ENCODE measurements around the gene ZNF521. TPM values are rescaled to one million over a fixed set of nuclear protein-coding genes. Genes with fewer than 3 reads are reported as not detected.

ZNF521 gene
- total RNA-seq, 4 donors from 2014 or later = 4.7 to 15.4 (median 7.7) TPM

- no peak for TF ChIP-seq CTCF (IDR thresholded peaks at IDR 0.05)
- no peak for TF ChIP-seq POLR2A (IDR thresholded peaks at IDR 0.05)
- WGBS, 2 donors = 68 to 73% methylated on average over 9 of the region's 9 CpGs
- DNase-seq (ENCODE audit: low spot score in 2 of 2) = no peak
- intact Hi-C loops (cut with DNase I; ENCODE audit: low total_unique reads) = no loop called here
- H3K4me3 ChIP-seq (ENCODE audit: low read depth, poor library complexity, severe bottlenecking) = no peak overlapping the region
Measured at GRCh38 chr18:25047983-25048382, 304.0 kb downstream of the ZNF521 start.

GRCh38 chr18:25047421-25047820 is 304.5 kb downstream of the ZNF521 start:
- WGBS, 2 donors = 85 to 93% methylated on average over 3 of the region's 3 CpGs
- no peak for DNase-seq (ENCODE audit: low spot score in 2 of 2)
- intact Hi-C loops (cut with DNase I; ENCODE audit: low total_unique reads) = no loop called here
- TF ChIP-seq CTCF (IDR thresholded peaks at IDR 0.05) (no peak), POLR2A (IDR thresholded peaks at IDR 0.05) (no peak)
- no peak overlapping the region for H3K4me3 ChIP-seq (ENCODE audit: low read depth, poor library complexity, severe bottlenecking)

GRCh38 chr18:25044694-25045093 is 307.3 kb downstream of the ZNF521 start:
- 47 to 71% methylated on average over 2 of the region's 2 CpGs for WGBS, 2 donors
- H3K4me3 ChIP-seq (ENCODE audit: low read depth, poor library complexity, severe bottlenecking) = no peak overlapping the region
- intact Hi-C loops (cut with DNase I; ENCODE audit: low total_unique reads) = no loop called here
- TF ChIP-seq CTCF (IDR thresholded peaks at IDR 0.05) = no peak
- no peak for TF ChIP-seq POLR2A (IDR thresholded peaks at IDR 0.05)
- no peak for DNase-seq (ENCODE audit: low spot score in 2 of 2)

GRCh38 chr18:25043104-25043503 is 308.9 kb downstream of the ZNF521 start:
- no peak overlapping the region for H3K4me3 ChIP-seq (ENCODE audit: low read depth, poor library complexity, severe bottlenecking)
- 83 to 91% methylated on average over 4 of the region's 4 CpGs for WGBS, 2 donors
- intact Hi-C loops (cut with DNase I; ENCODE audit: low total_unique reads) = no loop called here
- DNase-seq (ENCODE audit: low spot score in 2 of 2) = no peak
- TF ChIP-seq CTCF (IDR thresholded peaks at IDR 0.05) (no peak), POLR2A (IDR thresholded peaks at IDR 0.05) (no peak)

GRCh38 chr18:25042641-25043051 is 309.3 kb downstream of the ZNF521 start:
- intact Hi-C loops (cut with DNase I; ENCODE audit: low total_unique reads) = no loop called here
- no peak overlapping the region for H3K4me3 ChIP-seq (ENCODE audit: low read depth, poor library complexity, severe bottlenecking)
- TF ChIP-seq POLR2A (IDR thresholded peaks at IDR 0.05) (no peak), CTCF (IDR thresholded peaks at IDR 0.05) (no peak)
- no peak for DNase-seq (ENCODE audit: low spot score in 2 of 2)
- WGBS, 2 donors = 62 to 75% methylated on average over 4 of the region's 4 CpGs

- DNase-seq (ENCODE audit: low spot score in 2 of 2) = no peak
- H3K4me3 ChIP-seq (ENCODE audit: low read depth, poor library complexity, severe bottlenecking) = no peak overlapping the region
- WGBS, 2 donors = 89 to 91% methylated on average over 3 of the region's 3 CpGs
- TF ChIP-seq CTCF (IDR thresholded peaks at IDR 0.05) (no peak), POLR2A (IDR thresholded peaks at IDR 0.05) (no peak)
- intact Hi-C loops (cut with DNase I; ENCODE audit: low total_unique reads) = no loop called here
Measured at GRCh38 chr18:25039781-25040180, 312.2 kb downstream of the ZNF521 start.
